ENCODE measurements around the gene PALD1.

Gene PALD1

GRCh38 chr10:70465278-70465677 lies 13.3 kb upstream of the PALD1 start:
- TF ChIP-seq MAX (IDR thresholded peaks at IDR 0.05), result no peak
- TF ChIP-seq EGR1 (IDR thresholded peaks at IDR 0.05), result no peak
- TF ChIP-seq CEBPB (IDR thresholded peaks at IDR 0.05), result no peak
- no peak for TF ChIP-seq ZBTB7A (IDR thresholded peaks at IDR 0.05; ENCODE audit: low read depth)
- TF ChIP-seq TEAD4 (IDR thresholded peaks at IDR 0.05), result no peak
- no peak for TF ChIP-seq USF1 (IDR thresholded peaks at IDR 0.05)
- TF ChIP-seq TAF1 (IDR thresholded peaks at IDR 0.05; ENCODE audit: low read depth), result no peak
- no peak for TF ChIP-seq CREB1 (IDR thresholded peaks at IDR 0.05; ENCODE audit: low read depth)
- no peak for TF ChIP-seq EP300 (IDR thresholded peaks at IDR 0.05; ENCODE audit: borderline replicate concordance)
- no peak for TF ChIP-seq FOXM1 (IDR thresholded peaks at IDR 0.05; ENCODE audit: borderline replicate concordance, low read depth)
- no peak for TF ChIP-seq TCF12 (IDR thresholded peaks at IDR 0.05; ENCODE audit: low read depth)
- no peak for TF ChIP-seq NFIC (IDR thresholded peaks at IDR 0.05)
- TF ChIP-seq REST (IDR thresholded peaks at IDR 0.05; ENCODE audit: low read depth), result no peak
- no peak for TF ChIP-seq YY1 (IDR thresholded peaks at IDR 0.05; ENCODE audit: low read depth)
- no peak for TF ChIP-seq RAD21 (IDR thresholded peaks at IDR 0.05; ENCODE audit: low read depth)

- no peak for TF ChIP-seq ZBTB7A (IDR thresholded peaks at IDR 0.05; ENCODE audit: low read depth)
- TF ChIP-seq MAX (IDR thresholded peaks at IDR 0.05), result no peak
- no peak for TF ChIP-seq EP300 (IDR thresholded peaks at IDR 0.05; ENCODE audit: borderline replicate concordance)
- no peak for TF ChIP-seq USF1 (IDR thresholded peaks at IDR 0.05)
- no peak for TF ChIP-seq TAF1 (IDR thresholded peaks at IDR 0.05; ENCODE audit: low read depth)
- TF ChIP-seq TEAD4 (IDR thresholded peaks at IDR 0.05), result no peak
- no peak for TF ChIP-seq EGR1 (IDR thresholded peaks at IDR 0.05)
- no peak for TF ChIP-seq YY1 (IDR thresholded peaks at IDR 0.05; ENCODE audit: low read depth)
- TF ChIP-seq REST (IDR thresholded peaks at IDR 0.05; ENCODE audit: low read depth), result no peak
- TF ChIP-seq NFIC (IDR thresholded peaks at IDR 0.05), result no peak
Measured at GRCh38 chr10:70465832-70466231, 12.7 kb upstream of the PALD1 start.

- TF ChIP-seq YY1 (IDR thresholded peaks at IDR 0.05; ENCODE audit: low read depth) (no peak), ZBTB7A (IDR thresholded peaks at IDR 0.05; ENCODE audit: low read depth) (no peak)
Measured at GRCh38 chr10:70466951-70467350, 11.6 kb upstream of the PALD1 start.

- TF ChIP-seq REST (IDR thresholded peaks at IDR 0.05; ENCODE audit: low read depth) (no peak), USF1 (IDR thresholded peaks at IDR 0.05) (no peak), YY1 (IDR thresholded peaks at IDR 0.05; ENCODE audit: low read depth) (no peak), CEBPB (IDR thresholded peaks at IDR 0.05) (no peak), MAX (IDR thresholded peaks at IDR 0.05) (no peak), TAF1 (IDR thresholded peaks at IDR 0.05; ENCODE audit: low read depth) (no peak)
Measured at GRCh38 chr10:70472799-70473454, 5.6 kb upstream of the PALD1 start.

Measured in Ishikawa (cell line).